Measurements from ENCODE around the gene SCN10A. TPM values are rescaled to one million over a fixed set of nuclear protein-coding genes. Genes with fewer than 3 reads are reported as not detected.

SCN10A gene
- polyA plus RNA-seq, 1 of the 3 experiments (the other 2 are of a cell fraction): not detected

- H3K4me1 ChIP-seq (ENCODE audit: control insufficient read depth in 1 of 2, insufficient read depth in 2 of 2, low read depth in 1 of 2, low read length in 1 of 2): no peaks in the 10 kb centered on the region
- 19% methylated on average over 2 of the region's 3 CpGs for WGBS (ENCODE audit: low lambda C conversion rate)
- no peak for TF ChIP-seq REST (IDR thresholded peaks at IDR 0.05; ENCODE audit: low read depth, low read length)
- TF ChIP-seq FOSL2 (IDR thresholded peaks at IDR 0.05; ENCODE audit: borderline replicate concordance, low read depth): no peak
- no peak for TF ChIP-seq GABPA (IDR thresholded peaks at IDR 0.05; ENCODE audit: low read depth)
- TF ChIP-seq SIN3A (IDR thresholded peaks at IDR 0.05; ENCODE audit: borderline replicate concordance, low read depth, low read length): no peak
- no peak for TF ChIP-seq EZH2phosphoT487 (IDR thresholded peaks at IDR 0.05; ENCODE audit: borderline replicate concordance, low read depth)
- no peak for TF ChIP-seq GATA2 (CRISPR knock-in tag; IDR thresholded peaks at IDR 0.05)
- no peak for TF ChIP-seq RAD21 (IDR thresholded peaks at IDR 0.05; ENCODE audit: low read length)
- no peak for TF ChIP-seq POLR2AphosphoS5 (IDR thresholded peaks at IDR 0.05; ENCODE audit: low read depth, low read length)
- TF ChIP-seq NRF1 (IDR thresholded peaks at IDR 0.05; ENCODE audit: low read depth, low read length): no peak
- no peak for TF ChIP-seq USF1 (IDR thresholded peaks at IDR 0.05; ENCODE audit: borderline replicate concordance, low read depth)
- no peak for TF ChIP-seq MXI1 (IDR thresholded peaks at IDR 0.05; ENCODE audit: low read depth, low read length)
- no peak for TF ChIP-seq USF2 (IDR thresholded peaks at IDR 0.05; ENCODE audit: borderline replicate concordance, low read depth, low read length)
- no peak for TF ChIP-seq RXRA (IDR thresholded peaks at IDR 0.05; ENCODE audit: borderline replicate concordance, low read depth)
- TF ChIP-seq RFX5 (IDR thresholded peaks at IDR 0.05; ENCODE audit: low read length): no peak
- no peak for TF ChIP-seq YY1 (IDR thresholded peaks at IDR 0.05; ENCODE audit: low read depth)
- no peak for TF ChIP-seq FOXM1 (IDR thresholded peaks at IDR 0.05; ENCODE audit: low read depth)
- no peak for TF ChIP-seq TEAD4 (IDR thresholded peaks at IDR 0.05; ENCODE audit: borderline replicate concordance, insufficient read depth)
- TF ChIP-seq CTCF (IDR thresholded peaks at IDR 0.05): no peak
These were observed 52.4 kb downstream of the SCN10A start for GRCh38 chr3:38763569-38763968.

More at GRCh38 chr3:38763569-38763968, 52.4 kb downstream of the SCN10A start:
- Histone ChIP-seq H2AFZ (ENCODE audit: low read depth) (no peak overlapping the region), H3K36me3 (replicated peaks in 1 of 2; ENCODE audit: control insufficient read depth in 1 of 2, insufficient read depth in 2 of 2, low read length in 1 of 2) (no peaks in the 10 kb centered on the region), H3K79me2 (ENCODE audit: insufficient read depth) (no peaks in the 10 kb centered on the region), H3K27me3 (ENCODE audit: insufficient read depth) (no peaks in the 10 kb centered on the region), H3K4me3 (ENCODE audit: low read depth in 2 of 2, low read length in 1 of 2) (no peak overlapping the region), H3K9ac (no peak overlapping the region), H3F3A (replicated peaks; ENCODE audit: insufficient read depth) (no peaks in the 10 kb centered on the region), H4K20me1 (ENCODE audit: insufficient read depth) (no peaks in the 10 kb centered on the region), H3K9me3 (no peaks in the 10 kb centered on the region), H3K27ac (ENCODE audit: low read depth in 2 of 2, low read length in 1 of 2) (no peak overlapping the region), H3K4me2 (no peak overlapping the region), H3K9me2 (no peaks in the 10 kb centered on the region)
- POLR2A ChIA-PET: no interaction called here
- no peak for DNase-seq
- CTCF ChIA-PET: no interaction called here

Data from SK-N-SH (cell line).